Parathyroid adenoma (tissue), 2 donors: ENCODE results near the gene SPATA25.

Source experiments
- H2AFZ ChIP-seq: fragments of 300-600 bp; sonication (generic); one replicate; pipeline ENCODE4 v1.7.0; 2017; ENCODE audit warnings: antibody characterized with exemption, mild to moderate bottlenecking
- H3K27ac ChIP-seq: fragments of 300-600 bp; sonication (generic); one replicate; pipeline ENCODE4 v1.7.0; 2017
- H3K27me3 ChIP-seq: fragments of 300-600 bp; sonication (generic); one replicate; pipeline ENCODE4 v1.7.0; 2017; ENCODE audit warnings: low read length; ENCODE audit not compliant: control insufficient read depth, insufficient read depth
- H3K36me3 ChIP-seq: fragments of 300-600 bp; sonication (generic); one replicate; pipeline ENCODE4 v1.7.0; 2017; ENCODE audit warnings: low read length; ENCODE audit not compliant: control insufficient read depth, insufficient read depth
- H3K4me1 ChIP-seq: fragments of 300-600 bp; sonication (generic); one replicate; pipeline ENCODE4 v1.7.0; 2017; ENCODE audit warnings: control low read depth
- H3K4me2 ChIP-seq: fragments of 300-600 bp; sonication (generic); one replicate; pipeline ENCODE4 v1.7.0; 2017; ENCODE audit warnings: low read length
- H3K4me3 ChIP-seq: fragments of 300-600 bp; sonication (generic); one replicate; pipeline ENCODE4 v1.7.0; 2017; ENCODE audit warnings: low read depth, low read length
- H3K79me2 ChIP-seq: fragments of 300-600 bp; sonication (generic); one replicate; pipeline ENCODE4 v1.7.0; 2017; ENCODE audit warnings: control low read depth
- H3K9ac ChIP-seq: fragments of 300-600 bp; sonication (generic); one replicate; pipeline ENCODE4 v1.7.0; 2017; ENCODE audit warnings: mild to moderate bottlenecking
- H3K9me3 ChIP-seq: fragments of 300-600 bp; sonication (generic); one replicate; pipeline ENCODE4 v1.7.0; 2017; ENCODE audit warnings: low read length; ENCODE audit not compliant: control insufficient read depth
- TF ChIP-seq, protein P1 (sequence below): fragments of 300-600 bp; sonication (generic); IDR thresholded peaks from one replicate; pipeline ENCODE4 v1.7.0; 2017; ENCODE audit warnings: antibody characterized with exemption, mild to moderate bottlenecking
- donor health status: primary hyperparathyroidism.

Gene SPATA25

DNA sequence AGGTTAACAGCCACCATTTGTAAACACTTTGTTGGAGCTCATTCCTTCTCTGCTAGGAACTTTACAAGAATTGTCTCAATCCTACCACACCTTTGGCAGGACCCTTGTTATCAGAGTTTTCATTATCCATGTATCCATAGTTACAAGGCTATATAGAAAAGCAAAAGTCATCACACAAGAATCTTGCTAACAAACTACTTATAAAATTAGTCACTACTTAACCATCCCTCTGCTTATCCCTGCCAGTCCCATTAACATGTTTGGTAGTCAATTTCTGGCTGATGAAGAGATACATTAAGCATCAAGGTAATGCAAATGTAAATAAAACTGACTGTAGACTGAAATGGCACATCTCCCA lies 19.6 kb downstream of the SPATA25 start:
- Histone ChIP-seq H3K27me3 (no peaks in the 10 kb centered on the region), H3K4me1 (no peaks in the 10 kb centered on the region), H3K27ac (no peak overlapping the region), H2AFZ (no peak overlapping the region), H3K36me3 (no peaks in the 10 kb centered on the region), H3K79me2 (no peaks in the 10 kb centered on the region), H3K9me3 (no peaks in the 10 kb centered on the region), H3K4me2 (no peak overlapping the region), H3K4me3 (no peak overlapping the region), H3K9ac (no peak overlapping the region)
- TF ChIP-seq, protein P1, sequence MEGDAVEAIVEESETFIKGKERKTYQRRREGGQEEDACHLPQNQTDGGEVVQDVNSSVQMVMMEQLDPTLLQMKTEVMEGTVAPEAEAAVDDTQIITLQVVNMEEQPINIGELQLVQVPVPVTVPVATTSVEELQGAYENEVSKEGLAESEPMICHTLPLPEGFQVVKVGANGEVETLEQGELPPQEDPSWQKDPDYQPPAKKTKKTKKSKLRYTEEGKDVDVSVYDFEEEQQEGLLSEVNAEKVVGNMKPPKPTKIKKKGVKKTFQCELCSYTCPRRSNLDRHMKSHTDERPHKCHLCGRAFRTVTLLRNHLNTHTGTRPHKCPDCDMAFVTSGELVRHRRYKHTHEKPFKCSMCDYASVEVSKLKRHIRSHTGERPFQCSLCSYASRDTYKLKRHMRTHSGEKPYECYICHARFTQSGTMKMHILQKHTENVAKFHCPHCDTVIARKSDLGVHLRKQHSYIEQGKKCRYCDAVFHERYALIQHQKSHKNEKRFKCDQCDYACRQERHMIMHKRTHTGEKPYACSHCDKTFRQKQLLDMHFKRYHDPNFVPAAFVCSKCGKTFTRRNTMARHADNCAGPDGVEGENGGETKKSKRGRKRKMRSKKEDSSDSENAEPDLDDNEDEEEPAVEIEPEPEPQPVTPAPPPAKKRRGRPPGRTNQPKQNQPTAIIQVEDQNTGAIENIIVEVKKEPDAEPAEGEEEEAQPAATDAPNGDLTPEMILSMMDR = no peak

DNA sequence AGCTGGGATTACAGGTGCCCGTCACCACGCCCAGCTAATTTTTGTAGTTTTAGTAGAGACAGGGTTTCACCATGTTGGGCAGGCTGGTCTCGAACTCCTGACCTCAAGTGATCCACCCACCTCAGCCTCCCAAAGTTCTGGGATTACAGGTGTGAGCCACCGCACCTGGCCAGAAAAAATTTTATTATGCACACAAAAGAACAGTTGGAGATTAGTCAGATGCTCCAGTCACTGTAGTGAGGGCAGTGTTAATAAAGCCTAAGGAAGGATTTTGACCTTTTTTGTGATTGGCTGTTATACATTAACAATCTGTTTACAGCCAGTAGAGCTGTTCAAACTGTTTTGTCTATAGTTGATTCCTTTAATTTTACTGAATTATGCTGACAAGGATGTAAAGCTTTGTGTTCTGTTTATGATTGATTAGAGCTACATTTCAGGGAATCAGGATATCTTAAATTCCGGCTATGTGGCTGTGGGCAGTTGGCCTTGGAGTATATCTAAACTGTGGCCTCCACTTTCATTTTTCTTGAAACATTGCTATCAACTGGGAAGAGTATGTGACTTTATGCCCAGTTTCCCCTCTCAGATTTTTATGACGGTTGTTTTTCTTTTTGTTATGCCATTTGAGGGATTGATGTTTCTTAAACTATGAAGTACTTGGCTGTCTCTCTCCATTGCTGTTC lies 20.1 kb downstream of the SPATA25 start:
- Histone ChIP-seq H2AFZ (no peak overlapping the region), H3K36me3 (no peaks in the 10 kb centered on the region), H3K79me2 (peaks cover 3% of the 10 kb centered on the region), H3K9ac (no peak overlapping the region), H3K4me3 (no peak overlapping the region), H3K27me3 (no peaks in the 10 kb centered on the region), H3K4me2 (no peak overlapping the region), H3K4me1 (no peaks in the 10 kb centered on the region), H3K9me3 (no peaks in the 10 kb centered on the region), H3K27ac (no peak overlapping the region)
- TF ChIP-seq, protein P1 = no peak

DNA sequence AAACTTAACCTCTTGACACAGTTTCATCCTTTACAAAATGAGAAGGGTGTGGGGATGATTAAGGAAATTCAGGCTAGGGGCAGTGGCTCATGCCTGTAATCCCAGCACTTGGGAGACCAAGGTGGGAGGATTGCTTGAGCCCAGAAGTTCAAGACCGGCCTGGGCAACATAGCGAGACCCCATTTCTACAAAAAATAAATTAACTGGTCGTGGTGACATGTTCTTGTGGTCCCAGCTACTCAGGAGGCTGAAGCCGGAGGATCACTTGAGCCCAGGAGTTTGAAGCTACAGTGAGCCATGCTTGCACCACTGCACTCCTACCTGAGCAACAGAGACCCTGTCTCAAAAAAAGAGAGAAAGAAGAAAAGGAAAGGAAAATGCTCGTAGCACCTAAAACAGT lies 21.0 kb downstream of the SPATA25 start:
- H3K27ac ChIP-seq = no peak overlapping the region
- H3K9me3 ChIP-seq = no peaks in the 10 kb centered on the region
- TF ChIP-seq, protein P1 = no peak
- no peak overlapping the region for H3K4me2 ChIP-seq
- no peaks in the 10 kb centered on the region for H3K36me3 ChIP-seq
- no peak overlapping the region for H2AFZ ChIP-seq
- no peaks in the 10 kb centered on the region for H3K4me1 ChIP-seq
- no peak overlapping the region for H3K9ac ChIP-seq
- no peak overlapping the region for H3K4me3 ChIP-seq
- H3K27me3 ChIP-seq = no peaks in the 10 kb centered on the region
- peaks cover 3% of the 10 kb centered on the region for H3K79me2 ChIP-seq

DNA sequence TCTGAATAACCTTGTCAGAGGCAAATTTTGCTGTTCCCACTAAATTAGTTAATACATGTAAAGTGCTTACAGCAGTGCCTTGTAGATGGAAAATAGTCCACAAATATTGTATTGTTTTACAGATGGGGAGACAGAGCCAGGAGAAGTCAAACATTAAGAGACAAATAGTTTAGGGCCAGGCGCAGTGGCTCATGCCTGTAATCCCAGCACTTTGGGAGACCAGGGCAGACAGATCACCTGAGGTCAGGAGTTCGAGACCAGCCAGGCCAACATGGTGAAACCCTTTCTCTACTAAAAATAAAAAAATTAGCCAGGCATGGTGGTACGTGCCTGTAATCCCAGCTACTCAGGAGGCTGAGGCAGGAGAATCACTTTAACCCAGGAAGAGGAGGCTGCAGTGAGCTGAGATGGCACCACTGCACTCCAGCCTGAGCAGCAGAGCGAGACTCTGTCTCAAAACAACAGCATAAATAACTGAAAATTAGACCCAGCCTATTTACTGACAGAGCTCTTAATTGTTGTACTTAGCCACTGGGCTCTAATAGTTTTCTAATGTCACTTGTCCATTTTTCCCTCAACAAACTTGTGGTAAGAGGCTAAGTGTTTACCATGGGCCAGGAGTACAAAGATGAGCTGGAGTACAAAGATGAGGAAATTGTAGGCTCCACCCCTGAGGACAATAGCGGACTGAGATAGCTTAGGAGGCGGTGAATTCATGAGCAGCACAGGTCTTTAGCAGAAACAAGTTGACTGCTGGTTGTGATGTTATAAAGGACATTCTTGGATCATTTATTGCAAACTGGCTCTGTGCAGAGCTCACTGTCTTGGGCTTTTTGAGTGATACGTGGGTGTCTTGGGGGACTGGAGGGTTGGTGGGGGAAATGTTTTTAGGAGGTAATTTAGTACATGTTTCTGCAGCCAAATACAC lies 23.6 kb downstream of the SPATA25 start:
- no peak overlapping the region for H3K27ac ChIP-seq
- H2AFZ ChIP-seq = no peak overlapping the region
- no peaks in the 10 kb centered on the region for H3K27me3 ChIP-seq

More for the DNA sequence above, 23.6 kb downstream of the SPATA25 start:
- H3K4me1 ChIP-seq = no peaks in the 10 kb centered on the region
- no peak overlapping the region for H3K4me3 ChIP-seq
- TF ChIP-seq, protein P1 = no peak
- no peak overlapping the region for H3K9ac ChIP-seq
- no peak overlapping the region for H3K4me2 ChIP-seq
- no peaks in the 10 kb centered on the region for H3K36me3 ChIP-seq
- H3K79me2 ChIP-seq = peaks cover 3% of the 10 kb centered on the region
- H3K9me3 ChIP-seq = no peaks in the 10 kb centered on the region
